Osteoblast (primary cell): ENCODE data around the gene NEK5. TPM values are rescaled to one million over a fixed set of nuclear protein-coding genes. Genes with fewer than 3 reads are reported as not detected.

ENCODE experiments used
- DNase-seq: peaks from one replicate; pipeline ENCODE4 v3.0.0; 2011; ENCODE audit warnings: low spot score, mixed read lengths; ENCODE audit not compliant: insufficient read length; ENCODE audit errors: missing footprints
- H2AFZ ChIP-seq: 2 replicates; pipeline ENCODE4 v1.6.0; 2011; ENCODE audit warnings: mild to moderate bottlenecking, low read length
- H3K27ac ChIP-seq: 2 replicates; pipeline ENCODE4 v1.5.1; 2011; ENCODE audit warnings: mild to moderate bottlenecking, low read depth, low read length, moderate library complexity
- H3K27me3 ChIP-seq: 2 replicates; pipeline ENCODE4 v1.6.0; 2012; ENCODE audit warnings: mild to moderate bottlenecking, control low read depth, inconsistent platforms, low read length, moderate library complexity; ENCODE audit not compliant: insufficient read depth
- H3K36me3 ChIP-seq: 2 replicates; pipeline ENCODE4 v1.5.1; 2011; ENCODE audit warnings: mild to moderate bottlenecking, low read length, control low read depth, moderate library complexity; ENCODE audit not compliant: insufficient read depth
- H3K4me1 ChIP-seq: 2 replicates; pipeline ENCODE4 v1.5.1; 2011; ENCODE audit warnings: mild to moderate bottlenecking, low read length, control low read depth, moderate library complexity; ENCODE audit not compliant: insufficient read depth
- H3K4me2 ChIP-seq: 2 replicates; pipeline ENCODE4 v1.6.0; 2011; ENCODE audit warnings: mild to moderate bottlenecking, low read length; ENCODE audit not compliant: insufficient read depth
- H3K4me3 ChIP-seq: fragments of 200-600 bp; sonication (generic); 3 replicates; pipeline ENCODE4 v1.5.1; 2012; ENCODE audit warnings: mild to moderate bottlenecking, low read length, inconsistent platforms; ENCODE audit not compliant: insufficient read depth
- H3K79me2 ChIP-seq: 2 replicates; pipeline ENCODE4 v1.6.0; 2012; ENCODE audit warnings: mild to moderate bottlenecking, low read length, control low read depth, inconsistent platforms; ENCODE audit not compliant: insufficient read depth
- H3K9me3 ChIP-seq: 2 replicates; pipeline ENCODE4 v1.5.1; 2011; ENCODE audit warnings: low read depth, low read length, control low read depth
- H4K20me1 ChIP-seq: 2 replicates; pipeline ENCODE4 v1.6.0; 2012; ENCODE audit warnings: mild to moderate bottlenecking, low read length, control low read depth; ENCODE audit not compliant: insufficient read depth
- CTCF ChIP-seq: IDR thresholded peaks from 2 replicates; pipeline ENCODE4 v1.5.1; 2011; ENCODE audit warnings: mild to moderate bottlenecking, low read depth, low read length, moderate library complexity; ENCODE audit errors: extremely low read depth
- total RNA-seq: library from RNA; depleted of rRNA; stranded (reverse); fragments of >200 nt; gene quantifications from 2 replicates; pipeline ENCODE4 v1.2.3, GENCODE V29; 2012

Gene NEK5
- total RNA-seq, 1 donor, result 0.36 TPM

- Histone ChIP-seq H3K27ac (no peak overlapping the region), H3K27me3 (peaks cover 7% of the 10 kb centered on the region), H2AFZ (no peak overlapping the region), H3K36me3 (no peaks in the 10 kb centered on the region), H3K9me3 (no peaks in the 10 kb centered on the region), H3K4me2 (no peak overlapping the region), H4K20me1 (no peaks in the 10 kb centered on the region), H3K4me3 (no peak overlapping the region), H3K79me2 (no peaks in the 10 kb centered on the region), H3K4me1 (no peaks in the 10 kb centered on the region)
- TF ChIP-seq CTCF, result no peak
- no peak for DNase-seq
Observed at GRCh38 chr13:52118595-52118994, 10.3 kb downstream of the NEK5 start.

- Histone ChIP-seq H3K4me1 (no peaks in the 10 kb centered on the region), H3K9me3 (no peaks in the 10 kb centered on the region), H3K36me3 (no peaks in the 10 kb centered on the region), H4K20me1 (no peaks in the 10 kb centered on the region), H3K27ac (no peak overlapping the region), H3K27me3 (peaks cover 7% of the 10 kb centered on the region), H2AFZ (no peak overlapping the region), H3K4me2 (no peak overlapping the region), H3K4me3 (no peak overlapping the region), H3K79me2 (no peaks in the 10 kb centered on the region)
- no peak for DNase-seq
- TF ChIP-seq CTCF, result no peak
Observed at GRCh38 chr13:52118095-52118494, 10.8 kb downstream of the NEK5 start.

GRCh38 chr13:52112591-52112990 lies 16.3 kb downstream of the NEK5 start:
- H3K4me3 ChIP-seq, result no peak overlapping the region
- H3K36me3 ChIP-seq, result no peaks in the 10 kb centered on the region
- no peaks in the 10 kb centered on the region for H3K9me3 ChIP-seq
- no peak for TF ChIP-seq CTCF
- no peak for DNase-seq
- H2AFZ ChIP-seq, result no peak overlapping the region
- H4K20me1 ChIP-seq, result no peaks in the 10 kb centered on the region
- no peak overlapping the region for H3K27ac ChIP-seq
- H3K4me2 ChIP-seq, result no peak overlapping the region
- no peaks in the 10 kb centered on the region for H3K79me2 ChIP-seq
- H3K4me1 ChIP-seq, result no peaks in the 10 kb centered on the region
- H3K27me3 ChIP-seq, result no peaks in the 10 kb centered on the region

GRCh38 chr13:52109116-52109670 lies 19.7 kb downstream of the NEK5 start:
- Histone ChIP-seq H3K27ac (no peak overlapping the region), H2AFZ (no peak overlapping the region)

More at GRCh38 chr13:52109116-52109670, 19.7 kb downstream of the NEK5 start:
- H4K20me1 ChIP-seq, result no peaks in the 10 kb centered on the region
- no peaks in the 10 kb centered on the region for H3K36me3 ChIP-seq
- H3K79me2 ChIP-seq, result no peaks in the 10 kb centered on the region
- TF ChIP-seq CTCF, result no peak
- no peaks in the 10 kb centered on the region for H3K4me1 ChIP-seq
- no peaks in the 10 kb centered on the region for H3K9me3 ChIP-seq
- H3K27me3 ChIP-seq, result no peaks in the 10 kb centered on the region
- no peak overlapping the region for H3K4me2 ChIP-seq
- no peak overlapping the region for H3K4me3 ChIP-seq
- no peak for DNase-seq
